ENCODE data around the gene MRGPRD.

MRGPRD gene

GRCh38 chr11:68968306-68969250, 12.2 kb downstream of the MRGPRD start:
- DNase-seq: no peak

DNA sequence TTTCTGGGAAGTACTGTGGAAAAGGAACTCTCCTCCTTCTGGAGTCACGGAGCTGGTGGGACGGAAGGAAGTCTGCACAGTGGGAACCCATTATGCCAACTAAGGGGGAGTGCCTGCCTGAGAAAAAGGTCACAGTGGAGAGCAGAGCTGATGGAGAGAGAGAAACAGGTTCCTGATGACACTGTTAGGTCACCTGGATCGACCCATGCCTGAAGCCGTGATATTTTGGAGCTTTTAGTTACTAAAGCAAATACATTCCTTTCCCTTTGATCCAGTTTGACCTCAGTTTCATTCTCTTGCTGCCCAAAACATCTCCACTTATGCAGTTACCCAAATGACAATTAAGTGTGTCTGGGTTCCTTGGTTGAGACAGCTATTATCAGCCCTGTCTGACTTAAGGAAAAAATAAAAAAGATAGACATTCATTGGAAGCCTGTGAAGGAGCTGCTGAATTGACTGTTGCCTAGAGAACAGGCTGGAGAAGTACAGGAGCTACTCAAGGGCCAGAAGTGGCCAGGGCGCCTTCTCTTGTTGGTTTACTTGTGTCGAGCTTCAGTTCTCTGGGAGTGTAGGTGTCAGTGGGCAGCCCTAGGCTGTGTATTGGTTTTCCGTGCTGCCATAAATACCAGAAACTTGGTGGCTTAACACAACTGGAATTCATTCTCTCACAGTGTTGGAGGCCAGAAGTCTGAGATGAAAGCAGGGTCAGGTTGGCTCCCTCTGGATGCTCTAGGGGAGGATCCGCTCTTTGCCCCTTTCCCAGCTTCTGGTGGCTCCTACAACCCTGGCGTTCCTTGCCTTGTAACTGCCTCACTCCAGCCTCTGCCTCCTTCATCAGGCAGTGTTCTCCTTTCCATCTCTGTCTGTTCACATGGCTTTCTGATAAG, 13.6 kb downstream of the MRGPRD start:
- no peak for DNase-seq

- no peak for DNase-seq
Measured at GRCh38 chr11:68965901-68966853, 14.6 kb downstream of the MRGPRD start.

- peak in 1 of 4 experiments; percentile 25 for DNase-seq
Measured at GRCh38 chr11:68963779-68964178, 17.0 kb downstream of the MRGPRD start.

DNA sequence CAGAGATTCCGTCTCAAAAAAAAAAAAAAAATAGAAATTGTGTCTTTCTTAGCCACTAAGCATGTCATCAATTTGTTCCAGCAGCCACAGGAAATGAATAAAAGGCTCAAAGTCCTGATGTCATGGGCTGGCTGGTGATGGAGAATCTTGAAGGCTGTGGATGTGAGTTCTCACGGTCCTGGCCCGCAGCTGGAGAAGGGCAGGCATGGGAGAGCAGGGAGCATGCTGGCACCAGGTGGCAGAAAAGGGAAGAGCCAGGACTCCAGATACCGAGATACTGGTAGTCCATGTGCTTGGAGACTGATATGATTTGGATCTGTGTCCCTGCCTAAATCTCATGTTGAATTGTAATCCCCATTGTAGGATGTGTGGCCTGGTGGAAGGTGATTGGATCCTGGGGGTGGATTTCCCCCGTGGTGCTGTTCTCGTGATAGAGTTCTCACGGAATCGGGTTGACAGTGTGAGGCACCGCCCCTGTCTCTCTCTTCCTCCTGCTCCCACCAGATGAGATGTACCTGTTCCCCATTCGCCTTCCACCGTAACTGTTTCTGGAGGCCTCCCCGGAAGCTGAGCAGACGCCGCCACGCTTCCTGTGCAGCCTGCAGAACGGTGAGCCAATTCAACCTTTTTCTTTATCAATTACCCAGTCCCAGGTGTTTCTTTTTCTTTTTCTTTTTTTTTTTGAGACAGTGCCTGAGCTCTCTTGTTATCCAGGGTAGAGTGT, 18.1 kb downstream of the MRGPRD start:
- no peak for DNase-seq

DNA sequence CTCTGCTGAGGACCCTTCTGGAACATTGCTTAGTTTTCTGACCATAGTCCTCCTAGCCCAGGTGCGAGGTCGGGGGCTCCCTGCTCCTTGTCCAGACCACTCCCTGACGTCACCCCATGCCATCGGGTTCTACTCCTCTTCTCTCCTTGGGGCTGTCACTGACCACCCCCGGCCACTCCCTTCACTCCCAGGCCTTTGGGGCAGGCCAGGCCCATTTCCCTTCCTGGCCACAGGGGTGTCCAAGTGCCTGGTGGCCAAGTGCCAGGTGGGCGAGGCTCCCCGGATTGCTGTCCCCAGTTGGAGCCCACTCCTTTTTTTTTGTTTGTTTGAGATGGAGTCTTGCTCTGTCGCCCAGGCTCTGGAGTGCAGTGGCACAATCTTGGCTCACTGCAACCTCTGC, 19.5 kb downstream of the MRGPRD start:
- DNase-seq: no peak

GRCh38 chr11:68960294-68961071, 20.3 kb downstream of the MRGPRD start:
- no peak for DNase-seq

DNA sequence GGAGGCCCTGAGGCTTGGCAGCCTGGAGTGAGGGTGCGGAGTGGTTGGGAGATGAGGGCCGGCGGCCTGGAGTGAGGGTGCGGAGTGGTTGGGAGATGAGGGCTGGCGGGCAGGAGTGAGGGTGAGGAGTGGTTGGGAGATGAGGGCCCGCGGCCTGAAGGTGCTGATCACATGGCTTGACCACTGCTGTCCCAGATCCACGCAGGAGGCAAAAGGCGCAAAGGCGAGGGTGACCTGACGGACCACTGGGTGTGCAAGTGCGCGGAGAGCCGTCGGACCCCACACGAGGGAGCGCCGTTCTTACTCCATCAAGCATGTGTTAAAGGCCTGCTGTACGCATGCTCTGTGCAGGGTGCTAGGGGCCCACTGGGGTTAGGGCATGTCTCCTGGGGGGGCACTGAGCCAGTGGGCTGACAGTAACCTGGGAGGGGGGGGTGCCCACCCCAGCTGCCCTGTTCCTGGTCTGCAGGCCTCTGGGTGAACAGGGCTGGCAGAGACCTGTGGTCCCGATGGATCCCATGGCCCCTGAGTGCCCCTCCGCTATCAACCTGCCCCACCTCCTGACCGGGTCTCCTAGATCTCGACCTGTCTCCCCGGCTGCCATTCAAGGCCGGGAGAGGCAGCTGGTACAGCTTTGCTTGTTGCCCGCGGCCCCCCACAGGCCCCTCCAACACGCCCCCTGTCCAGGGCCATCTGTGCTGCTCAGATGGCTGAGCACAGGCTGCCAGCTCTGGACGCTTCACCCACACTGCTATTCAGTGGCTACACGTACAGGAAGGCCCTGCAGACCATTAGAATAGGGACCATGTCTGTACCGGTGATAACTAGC, 21.1 kb downstream of the MRGPRD start:
- DNase-seq: no peak

DNA sequence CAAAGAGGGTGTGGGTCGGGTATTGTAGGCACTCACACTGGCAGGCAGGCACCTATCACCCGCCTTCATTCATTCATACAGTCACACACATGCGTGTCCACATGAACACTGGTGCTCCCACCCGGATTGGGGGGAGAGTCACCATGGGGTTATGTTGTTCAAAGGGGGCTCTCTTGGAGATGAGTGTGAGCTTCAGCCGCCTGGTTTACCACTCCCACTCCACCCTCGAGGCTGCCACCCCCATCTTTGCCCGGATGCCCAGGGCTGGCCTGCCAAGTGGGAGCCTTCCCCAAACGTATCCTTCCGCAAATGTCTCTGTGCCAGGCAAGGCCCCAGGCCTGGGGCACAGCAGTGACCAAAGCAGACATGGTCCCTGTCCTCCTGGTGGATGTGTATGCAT, 22.6 kb downstream of the MRGPRD start:
- DNase-seq: no peak

DNA sequence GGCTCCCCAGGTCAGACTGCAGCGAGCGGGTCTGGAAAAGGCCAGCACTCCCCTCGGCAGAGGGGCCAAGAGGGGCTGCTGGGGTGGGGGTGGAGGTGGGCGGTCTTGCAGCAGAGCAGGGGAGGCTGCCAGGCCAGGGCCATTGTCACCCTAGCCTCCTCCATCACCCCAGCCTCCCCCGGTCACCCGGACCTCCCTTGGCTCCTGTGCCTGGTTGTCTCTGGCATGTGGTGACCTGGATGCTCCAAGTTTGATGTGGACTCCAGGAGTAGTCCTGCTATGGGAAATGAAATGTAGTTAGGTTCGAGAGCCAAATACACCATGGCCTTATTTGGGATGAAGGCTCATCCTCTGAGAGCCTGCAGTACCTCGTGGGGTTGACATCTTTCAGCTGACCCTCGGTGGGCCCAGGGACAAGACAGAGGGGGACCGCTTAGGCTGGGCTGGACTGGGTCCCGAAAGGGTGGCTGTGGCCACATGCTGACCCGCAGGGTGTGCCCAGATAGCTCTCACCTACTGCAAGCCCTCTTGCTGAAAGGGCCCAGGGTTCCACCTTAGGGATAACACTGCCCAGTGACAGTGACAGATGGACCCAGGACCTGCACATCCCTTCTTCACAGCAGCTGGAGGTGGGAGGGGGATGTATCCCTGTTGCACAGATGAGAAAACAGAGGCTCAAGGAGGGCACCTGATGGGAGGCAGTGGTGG, 24.1 kb downstream of the MRGPRD start:
- no peak for DNase-seq

GRCh38 chr11:68956142-68956541, 24.6 kb downstream of the MRGPRD start:
- peak in 3 of 4 experiments; percentile 15 to 42 (median 26) for DNase-seq

DNA sequence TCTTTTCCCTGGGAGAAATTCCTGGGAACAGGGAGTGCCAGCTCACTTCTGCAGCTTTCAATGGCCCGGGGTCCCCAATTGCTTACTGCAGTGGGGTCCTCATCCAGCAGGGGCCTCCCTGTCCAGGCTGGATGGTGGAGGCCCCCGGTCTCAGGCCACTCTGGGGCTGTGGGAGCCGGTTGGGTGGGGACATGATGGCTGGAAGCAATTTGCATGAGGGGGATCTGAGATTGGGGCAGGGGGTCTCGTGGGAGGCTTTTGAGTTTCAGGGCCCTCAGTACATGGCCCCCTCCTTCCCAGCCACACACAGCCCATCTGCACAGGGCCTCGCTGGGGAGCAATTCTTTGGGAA, 25.2 kb downstream of the MRGPRD start:
- DNase-seq: no peak

DNA sequence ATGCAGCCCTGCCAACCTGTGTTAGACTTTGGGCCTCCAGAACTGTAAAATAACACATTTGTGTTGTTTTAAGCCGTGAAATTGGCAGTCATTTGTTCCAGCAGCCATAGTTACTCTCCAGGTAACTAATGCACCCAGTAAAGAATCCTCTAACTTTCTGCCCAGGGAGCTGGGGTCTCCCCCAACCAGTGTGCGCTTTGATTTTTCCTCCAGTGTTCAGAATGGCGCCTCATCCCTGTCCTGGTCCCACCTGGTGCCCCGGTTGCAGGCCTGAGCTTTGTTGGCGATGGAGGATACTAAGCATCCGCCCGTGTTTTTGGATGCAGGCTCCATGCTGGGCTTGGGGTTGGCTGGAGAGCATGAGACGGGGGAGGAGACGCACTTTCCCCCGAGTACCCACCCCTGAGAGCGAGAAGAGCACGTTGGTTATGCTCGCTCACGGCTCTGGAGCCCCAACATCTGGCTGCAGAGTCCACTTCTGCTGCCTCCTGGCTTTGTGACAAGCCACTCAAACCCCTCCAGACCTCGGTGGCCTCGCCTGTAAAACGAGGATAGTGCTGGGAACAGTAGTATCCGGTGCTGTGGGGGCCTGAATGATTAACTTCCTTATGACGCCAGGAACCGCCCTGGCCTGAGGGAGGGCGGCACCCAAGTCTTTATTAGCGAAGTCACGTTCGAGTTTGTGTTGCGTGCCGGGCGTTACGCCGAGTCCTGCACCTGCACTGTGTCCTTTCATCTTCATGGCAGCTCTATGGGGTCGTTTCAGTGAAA, 25.8 kb downstream of the MRGPRD start:
- peak; percentile 68 to 79 (median 76) for DNase-seq

DNA sequence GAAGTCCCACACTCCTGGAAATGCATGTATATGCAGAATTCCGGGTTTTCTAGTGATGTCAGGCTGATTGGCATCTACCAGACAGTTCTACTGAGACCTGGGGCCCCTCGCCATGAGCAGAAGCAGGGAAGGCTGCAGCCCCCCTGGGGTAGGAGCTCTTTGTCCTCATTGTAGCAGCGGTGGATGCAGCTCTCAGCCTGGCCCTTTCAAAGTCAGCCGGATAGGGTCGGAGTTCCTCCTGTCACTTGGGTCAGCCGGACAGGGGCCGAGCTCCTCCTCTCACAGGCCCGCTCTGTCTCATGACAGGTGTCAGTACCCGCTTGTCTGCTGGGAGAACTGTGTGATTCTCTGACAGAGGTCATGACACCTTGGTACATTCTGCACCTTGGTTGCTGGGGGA, 30.0 kb downstream of the MRGPRD start:
- DNase-seq: no peak

GRCh38 chr11:68950270-68950669, 30.5 kb downstream of the MRGPRD start:
- peak in 2 of 4 experiments; percentile 33 to 39 for DNase-seq

GRCh38 chr11:68948935-68949334, 31.9 kb downstream of the MRGPRD start:
- no peak for DNase-seq

DNA sequence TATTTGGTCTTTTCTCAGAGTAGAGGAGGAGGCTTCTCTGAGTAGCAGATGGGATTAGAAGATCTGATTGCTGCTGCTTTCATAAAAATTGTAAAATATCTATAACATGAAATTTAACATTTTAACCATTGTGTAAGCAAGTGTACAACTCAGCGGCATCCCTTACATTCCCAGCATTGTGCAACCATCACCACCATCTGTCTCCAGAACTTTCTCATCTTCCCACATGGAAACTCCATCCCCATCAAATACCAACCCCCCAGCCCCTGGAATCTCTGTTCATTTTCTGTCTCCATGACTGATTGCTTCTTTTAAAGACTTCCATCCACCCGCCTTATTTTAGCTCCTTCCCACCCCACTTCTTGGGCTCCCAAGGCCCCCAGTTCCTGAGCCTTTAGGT, 32.3 kb downstream of the MRGPRD start:
- DNase-seq: no peak

- no peak for DNase-seq
Measured at GRCh38 chr11:68947151-68947550, 33.6 kb downstream of the MRGPRD start.

Data from suppressor macrophage (primary cell).